Epidermal melanocyte (primary cell): Measurements from ENCODE around the gene RBMXL3.
"Not testable (repeated sequence)": the region's sequence is repeated elsewhere in the genome, so short reads cannot be mapped to it uniquely, and the experiment has no call there.

Source experiments
- DNase-seq: peaks from one replicate; pipeline ENCODE4 v3.0.0; 2011; ENCODE audit warnings: low spot score; ENCODE audit not compliant: insufficient read length

Gene RBMXL3

DNA sequence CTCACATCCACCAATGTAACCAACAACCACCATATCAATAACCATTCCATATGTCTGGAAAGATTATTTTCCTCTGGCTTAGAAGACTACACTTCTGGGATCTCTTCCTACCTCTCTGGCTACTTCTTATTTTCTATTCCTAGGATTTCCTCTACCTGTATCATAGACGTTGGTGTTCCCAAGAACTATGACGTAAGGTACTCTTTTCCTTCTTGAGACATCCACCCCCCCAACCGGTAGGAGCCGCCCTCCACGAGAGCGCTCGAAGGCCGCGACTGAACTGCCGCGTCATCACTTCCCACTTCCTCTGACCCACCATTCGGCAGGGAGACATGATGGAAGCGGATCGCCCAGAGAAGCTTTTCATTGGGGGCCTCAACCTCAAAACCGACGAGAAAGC is at the start of gene RBMXL3:
TSS of gene RBMXL3 (plus strand) at position 301 of the 400 bp plus-strand sequence. CDS start at position 333, 32 bp downstream.
- no peak for DNase-seq

DNA sequence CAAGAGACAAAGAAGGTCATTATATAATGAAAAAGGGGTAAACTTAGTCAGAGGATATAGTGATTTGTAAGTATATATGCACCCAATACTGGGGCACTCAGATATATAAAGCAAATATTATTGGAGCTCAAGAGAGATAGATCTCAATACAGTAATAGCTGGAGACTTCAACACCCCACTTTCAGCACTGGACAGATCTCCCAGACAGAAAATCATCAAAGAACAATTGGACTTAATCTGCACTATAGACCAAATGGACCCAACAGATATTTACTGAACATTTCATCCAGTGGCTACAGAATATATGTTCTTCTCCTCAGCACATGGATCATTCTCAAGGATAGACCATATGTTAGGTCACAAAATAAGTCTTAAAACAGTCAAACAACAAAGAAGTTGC is 47.2 kb upstream of the RBMXL3 start:
- DNase-seq = no peak

DNA sequence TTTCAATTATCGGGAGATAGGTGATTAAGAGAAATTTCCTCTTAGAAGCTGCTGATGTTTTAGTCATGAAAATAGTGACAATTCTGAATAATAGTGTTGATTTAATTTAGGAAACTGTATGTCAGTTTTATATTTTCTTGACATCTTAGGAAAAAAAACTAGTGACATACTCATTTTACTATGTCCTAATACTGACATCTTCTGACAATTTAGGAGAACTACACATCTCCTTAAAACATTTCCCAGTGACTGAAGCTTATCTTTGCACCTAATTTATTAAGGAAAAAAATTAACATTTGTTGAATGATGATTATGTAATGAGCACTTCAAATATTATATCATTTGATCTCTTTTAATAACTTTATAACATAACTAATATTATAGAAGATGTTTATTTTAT is 42.0 kb upstream of the RBMXL3 start:
- DNase-seq = no peak

DNA sequence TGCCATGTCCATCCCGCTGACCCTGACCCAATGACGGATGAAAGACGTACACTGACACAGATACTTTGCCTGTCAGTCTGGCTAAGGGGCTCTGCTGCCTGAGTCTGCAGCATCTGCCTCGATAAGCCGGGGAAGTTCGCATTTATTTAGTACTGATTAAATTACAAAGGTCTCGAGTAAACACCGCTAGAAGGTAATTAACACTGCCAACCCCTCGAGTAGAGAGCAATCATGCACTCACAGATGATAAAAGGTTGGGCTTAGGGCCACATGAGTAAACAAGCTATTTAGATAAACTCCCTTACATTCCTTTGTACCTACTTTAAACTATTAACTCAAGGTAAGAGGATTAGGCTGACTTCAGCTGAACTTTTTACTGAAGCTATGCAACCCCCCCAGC is 16.0 kb upstream of the RBMXL3 start:
- no peak for DNase-seq

DNA sequence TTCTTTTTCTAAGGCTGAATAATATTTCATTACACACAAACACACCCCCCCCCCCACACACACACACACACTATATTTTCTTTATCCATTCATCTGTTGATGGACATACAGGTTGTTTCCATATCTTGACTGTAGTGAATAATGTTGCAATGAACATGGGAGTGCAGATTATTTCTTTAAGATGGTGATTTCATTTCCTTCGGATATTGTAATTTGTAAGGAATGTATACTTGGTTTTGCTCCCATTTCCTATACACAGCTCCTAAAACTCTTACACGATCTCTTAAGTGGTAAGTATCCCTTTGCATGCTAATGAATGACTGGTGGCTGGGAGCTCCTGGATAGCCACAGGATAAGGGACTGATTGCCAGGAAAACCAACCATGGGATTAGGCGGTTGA is 14.7 kb upstream of the RBMXL3 start:
- DNase-seq = no peak

DNA sequence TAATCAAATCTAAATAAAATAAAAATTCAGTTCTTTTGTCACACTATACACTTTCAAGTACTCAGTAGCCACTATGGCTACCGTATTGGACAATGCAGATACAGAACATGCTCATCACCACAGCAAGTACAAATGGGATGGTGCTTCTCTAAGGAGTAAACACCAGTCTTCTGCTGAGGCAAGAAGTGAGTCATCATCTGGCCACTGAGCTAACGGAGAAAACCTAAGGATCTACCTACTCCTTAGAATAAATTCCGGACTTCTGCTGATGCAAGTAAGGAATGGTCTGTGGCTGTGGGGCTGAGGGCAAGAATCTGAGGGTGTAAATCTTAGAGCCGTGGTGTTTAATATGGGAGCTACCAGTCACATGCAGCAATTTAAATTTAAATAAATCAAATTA is 11.3 kb upstream of the RBMXL3 start:
- no peak for DNase-seq

DNA sequence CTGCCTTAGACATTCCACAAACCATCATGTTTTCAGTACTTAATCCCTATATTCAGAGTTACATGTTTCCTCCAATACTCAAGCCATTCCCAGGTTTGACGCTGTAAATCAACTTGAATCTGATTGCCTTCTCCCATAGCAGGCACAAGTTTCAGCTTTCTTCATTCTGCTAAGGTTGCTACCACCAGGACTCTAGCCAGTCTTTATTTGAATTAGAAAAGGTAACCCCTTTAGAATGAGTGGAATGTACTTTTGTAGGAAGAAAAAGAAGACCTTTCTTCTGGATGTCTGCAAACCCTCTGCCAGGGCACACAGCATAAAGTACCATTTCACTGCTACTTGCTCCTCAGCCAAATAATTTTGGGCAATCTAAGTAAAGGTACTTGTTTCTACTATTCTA is 10.7 kb upstream of the RBMXL3 start:
- no peak for DNase-seq

DNA sequence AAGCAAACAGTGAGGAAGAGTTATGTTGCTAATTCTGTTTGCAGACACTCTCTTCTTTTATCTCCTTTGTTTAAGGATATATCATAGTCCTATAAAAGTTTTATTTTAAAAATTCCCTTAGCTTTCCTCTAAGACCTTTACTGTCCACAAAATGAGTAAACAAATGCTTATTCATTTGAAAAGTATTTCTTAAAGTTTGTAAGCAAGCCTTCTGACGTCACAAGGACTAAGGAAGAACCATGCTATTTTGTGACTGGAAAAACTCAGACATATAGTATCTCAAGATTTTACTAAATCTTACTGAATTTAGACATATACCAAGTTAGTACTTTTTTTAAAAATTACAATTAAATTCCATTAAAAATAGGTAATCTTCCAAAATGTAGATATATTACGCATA is 5.2 kb upstream of the RBMXL3 start:
- DNase-seq = no peak

DNA sequence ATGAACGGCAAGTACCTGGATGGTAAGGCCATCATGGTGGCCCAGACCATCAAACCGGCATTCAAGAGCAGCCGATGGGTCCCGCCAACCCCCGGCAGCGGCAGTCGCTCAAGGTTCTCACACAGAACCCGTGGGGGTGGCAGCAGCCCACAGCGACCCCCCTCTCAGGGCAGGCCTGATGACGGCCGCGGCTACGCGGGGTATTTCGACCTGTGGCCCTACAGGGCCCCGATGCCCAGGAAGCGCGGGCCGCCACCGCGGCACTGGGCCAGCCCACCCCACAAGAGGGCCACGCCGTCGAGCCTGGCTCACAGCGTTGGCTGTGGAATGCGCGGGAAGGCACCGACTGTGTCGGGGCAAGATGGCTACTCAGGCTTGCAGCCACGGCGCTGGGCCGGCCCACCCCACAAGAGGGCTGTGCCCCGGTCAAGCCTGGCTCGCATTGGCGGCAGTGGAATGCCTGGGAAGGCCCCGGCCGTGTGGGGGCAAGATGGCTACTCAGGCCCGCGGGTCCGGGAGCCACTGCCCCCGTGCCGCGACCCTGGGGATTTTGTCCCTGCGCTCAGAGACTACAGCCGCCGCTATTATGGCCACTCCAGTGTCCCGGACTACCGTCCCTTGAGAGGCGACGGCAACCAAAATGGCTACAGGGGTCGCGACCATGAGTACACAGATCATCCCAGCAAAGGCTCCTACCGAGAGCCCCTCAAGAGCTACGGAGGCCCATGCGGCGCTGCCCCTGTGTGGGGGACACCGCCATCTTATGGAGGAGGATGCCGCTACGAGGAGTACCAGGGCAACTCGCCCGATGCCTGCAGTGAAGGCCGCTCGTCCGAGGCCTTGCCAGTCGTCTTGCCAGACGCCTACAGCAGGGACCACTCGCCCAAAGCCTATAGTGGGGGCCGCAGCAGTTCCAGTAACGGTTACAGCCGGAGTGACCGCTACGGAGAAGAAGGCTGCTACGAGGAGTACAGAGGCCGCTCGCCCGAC is 731 bp downstream of the RBMXL3 start:
- DNase-seq = no peak

DNA sequence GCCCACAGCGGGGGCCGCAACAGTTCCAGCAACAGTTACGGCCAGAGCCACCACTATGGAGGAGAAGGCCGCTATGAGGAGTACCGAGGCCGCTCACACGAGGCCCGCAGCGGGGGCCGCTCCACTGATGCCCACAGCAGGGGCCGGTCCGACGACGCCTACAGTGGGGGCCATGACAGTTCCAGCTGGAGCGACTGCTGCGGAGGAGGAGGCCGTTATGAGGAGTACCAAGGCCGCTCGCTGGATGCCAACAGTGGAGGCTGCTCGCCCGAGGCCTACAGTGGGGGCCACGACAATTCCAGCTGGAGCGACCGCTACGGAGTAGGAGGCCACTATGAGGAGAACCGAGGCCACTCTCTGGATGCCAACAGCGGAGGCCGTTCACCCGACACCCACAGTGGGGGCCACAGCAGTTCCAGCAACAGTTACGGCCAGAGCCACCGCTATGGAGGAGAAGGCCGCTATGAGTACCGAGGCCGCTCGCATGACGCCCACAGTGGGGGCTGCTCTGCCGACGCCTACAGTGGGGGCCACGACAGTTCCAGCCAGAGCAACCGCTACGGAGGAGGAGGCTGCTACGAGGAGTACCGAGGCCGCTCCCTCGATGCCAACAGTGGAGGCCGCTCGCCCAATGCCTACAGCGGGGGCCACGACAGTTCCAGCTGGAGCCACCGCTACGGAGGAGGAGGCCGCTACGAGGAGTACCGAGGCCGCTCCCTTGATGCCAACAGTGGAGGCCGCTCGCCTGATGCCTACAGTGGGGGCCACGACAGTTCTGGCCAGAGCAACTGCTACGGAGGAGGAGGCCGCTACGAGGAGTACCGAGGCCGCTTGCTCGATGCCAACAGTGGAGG is 1.7 kb downstream of the RBMXL3 start:
- DNase-seq = no peak

DNA sequence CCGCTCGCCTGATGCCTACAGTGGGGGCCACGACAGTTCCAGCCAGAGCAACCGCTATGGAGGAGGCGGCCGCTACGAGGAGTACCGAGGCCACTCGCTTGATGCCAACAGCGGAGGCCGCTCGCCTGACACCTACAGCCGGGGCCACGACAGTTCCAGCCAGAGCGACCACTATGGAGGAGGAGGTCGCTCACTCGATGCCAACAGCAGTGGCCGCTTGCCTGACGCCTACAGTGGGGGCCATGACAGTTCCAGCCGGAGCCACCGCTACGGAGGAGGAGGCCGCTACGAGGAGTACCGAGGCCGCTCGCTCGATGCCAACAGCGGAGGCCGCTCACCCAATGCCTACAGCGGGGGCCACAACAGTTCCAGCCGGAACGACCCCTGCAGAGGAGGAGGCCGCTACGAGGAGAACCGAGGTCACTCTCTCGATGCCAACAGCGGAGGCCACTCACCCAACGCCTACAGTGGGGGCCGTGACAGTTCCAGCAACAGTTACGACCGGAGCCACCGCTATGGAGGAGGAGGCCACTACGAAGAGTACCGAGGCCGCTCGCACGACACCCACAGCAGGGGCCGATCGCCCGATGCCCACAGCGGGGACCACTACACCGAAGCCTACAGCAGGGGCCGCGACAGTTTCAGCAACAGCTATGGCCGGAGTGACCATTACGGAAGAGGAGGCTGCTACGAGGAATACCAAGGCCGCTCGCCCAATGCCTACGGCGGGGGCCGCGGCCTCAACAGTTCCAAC is 2.5 kb downstream of the RBMXL3 start:
- DNase-seq = no peak

DNA sequence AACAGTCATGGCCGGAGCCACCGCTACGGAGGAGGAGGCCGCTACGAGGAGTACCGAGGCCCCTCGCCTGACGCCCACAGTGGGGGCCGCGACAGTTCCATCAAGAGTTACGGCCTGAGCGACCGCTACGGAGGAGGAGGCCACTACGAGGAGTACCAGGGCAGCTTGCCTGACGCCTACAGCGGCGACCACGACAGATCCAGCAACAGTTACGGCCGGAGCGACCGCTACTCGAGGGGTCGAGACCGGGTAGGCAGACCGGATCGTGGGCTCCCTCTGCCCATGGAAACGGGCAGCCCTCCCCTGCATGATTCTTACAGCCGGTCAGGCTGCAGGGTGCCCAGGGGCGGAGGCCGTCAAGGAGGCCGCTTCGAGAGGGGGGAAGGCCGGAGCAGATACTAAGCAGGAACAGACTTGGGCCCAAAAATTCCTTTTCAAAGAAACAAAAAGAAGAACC is 3.1 kb downstream of the RBMXL3 start:
- no peak for DNase-seq

DNA sequence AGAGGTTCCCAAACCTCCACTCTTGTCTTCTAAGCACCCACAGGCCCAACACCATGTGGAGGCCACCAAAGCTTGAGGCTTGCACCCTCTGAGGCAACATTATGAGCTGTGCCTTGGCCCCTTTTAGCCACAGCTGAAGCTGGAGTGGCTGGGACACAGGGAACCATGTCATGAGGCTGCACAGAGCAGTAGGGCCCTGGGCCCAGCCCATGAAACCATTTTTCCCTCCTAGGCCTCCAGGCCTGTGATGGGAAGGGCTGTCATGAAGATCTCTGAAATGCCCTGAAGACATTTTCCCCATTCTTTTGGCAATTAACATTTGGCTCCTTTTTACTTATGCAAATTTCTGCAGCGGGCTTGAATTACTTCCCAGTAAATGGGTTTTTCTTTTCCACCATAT is 14.8 kb downstream of the RBMXL3 start:
- DNase-seq = no peak

DNA sequence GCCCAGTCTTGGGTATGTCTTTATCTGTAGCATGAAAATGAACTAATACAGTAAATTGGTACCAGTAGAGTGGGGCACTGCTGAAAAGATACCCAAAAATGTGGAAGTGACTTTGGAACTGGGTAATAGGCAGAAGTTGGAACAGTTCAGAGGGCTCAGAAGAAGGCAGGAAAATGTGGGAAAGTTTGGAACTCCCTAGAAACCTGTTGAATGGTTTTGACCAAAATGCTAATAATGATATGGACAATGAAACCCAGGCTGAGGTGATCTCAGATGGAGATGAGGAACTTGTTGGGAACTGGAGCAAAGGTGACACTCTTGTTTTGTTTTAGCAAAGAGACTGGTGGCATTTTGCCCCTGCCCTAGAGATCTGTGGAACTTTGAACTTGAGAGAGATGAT is 20.3 kb downstream of the RBMXL3 start:
- DNase-seq = not testable (repeated sequence)

DNA sequence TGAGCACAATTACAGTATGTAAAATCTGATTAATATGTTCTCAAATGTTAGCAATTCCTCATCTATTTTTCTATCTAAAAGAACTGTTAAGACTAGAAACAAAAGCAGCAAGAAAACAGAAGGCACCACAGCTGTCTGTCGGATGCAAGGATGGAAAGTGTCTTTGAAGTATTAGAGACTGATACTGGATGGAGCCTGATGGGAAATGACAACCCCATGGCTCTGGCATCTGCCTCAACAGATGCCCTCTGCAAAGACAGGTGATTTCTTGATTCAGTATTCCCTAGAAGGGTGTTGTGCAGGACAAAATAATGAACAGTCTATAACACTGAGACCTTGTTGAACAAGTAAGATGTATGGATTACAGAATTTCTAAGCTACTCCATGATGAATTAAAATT is 24.9 kb downstream of the RBMXL3 start:
- DNase-seq = no peak

DNA sequence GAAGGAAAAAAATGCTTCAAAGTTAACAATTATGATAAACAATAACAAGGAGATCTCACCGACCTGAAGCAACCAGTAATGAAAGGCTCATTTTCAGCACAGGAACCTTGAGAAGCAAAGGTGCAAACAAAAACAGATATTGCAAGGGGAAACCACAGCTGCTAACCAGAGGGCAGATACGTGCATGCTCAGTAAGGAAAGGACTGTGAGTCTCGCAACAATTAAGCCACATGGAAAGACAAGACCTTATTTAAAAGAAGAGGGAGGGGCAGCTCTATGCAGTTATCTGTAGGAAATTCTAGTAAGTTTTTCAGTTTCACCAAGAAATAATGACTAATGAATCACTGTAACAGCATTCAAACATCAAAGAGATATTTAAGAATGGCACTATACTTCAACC is 25.4 kb downstream of the RBMXL3 start:
- no peak for DNase-seq

DNA sequence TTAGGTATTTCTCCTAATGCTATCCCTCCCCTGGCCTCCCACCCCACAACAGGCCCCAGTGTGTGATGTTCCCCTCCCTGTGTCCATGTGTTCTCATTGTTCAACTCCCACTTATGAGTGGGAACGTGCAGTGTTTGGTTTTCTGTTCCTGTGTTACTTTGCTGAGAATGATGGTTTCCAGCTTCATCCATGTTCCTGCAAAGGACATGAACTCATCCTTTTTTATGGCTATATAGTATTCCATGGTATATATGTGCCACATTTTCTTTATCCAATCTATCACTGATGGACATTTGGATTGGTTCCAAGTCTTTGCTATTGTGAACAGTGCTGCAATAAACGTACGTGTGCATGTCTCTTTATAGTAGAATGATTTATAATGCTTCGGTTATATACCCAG is 28.1 kb downstream of the RBMXL3 start:
- DNase-seq = not testable (repeated sequence)

DNA sequence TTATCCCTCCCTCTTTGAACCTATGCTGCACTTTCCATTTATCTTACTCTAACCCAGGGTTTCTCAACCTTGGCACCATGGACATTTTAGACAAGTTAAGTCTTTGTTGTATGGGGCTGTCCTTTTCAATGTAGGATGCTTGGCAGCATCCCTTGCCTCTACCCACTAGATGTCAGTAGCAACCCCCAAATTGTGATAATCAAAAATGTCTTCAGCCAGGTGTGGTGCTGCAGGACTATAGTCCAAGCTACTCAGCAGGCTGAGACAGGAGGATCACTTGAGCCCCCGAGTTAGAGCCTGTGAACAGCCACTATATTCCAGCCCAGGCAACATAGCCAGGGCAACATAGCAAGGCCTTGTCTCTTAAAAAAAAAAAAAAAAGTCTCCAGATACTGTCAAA is 37.7 kb downstream of the RBMXL3 start:
- DNase-seq = no peak

DNA sequence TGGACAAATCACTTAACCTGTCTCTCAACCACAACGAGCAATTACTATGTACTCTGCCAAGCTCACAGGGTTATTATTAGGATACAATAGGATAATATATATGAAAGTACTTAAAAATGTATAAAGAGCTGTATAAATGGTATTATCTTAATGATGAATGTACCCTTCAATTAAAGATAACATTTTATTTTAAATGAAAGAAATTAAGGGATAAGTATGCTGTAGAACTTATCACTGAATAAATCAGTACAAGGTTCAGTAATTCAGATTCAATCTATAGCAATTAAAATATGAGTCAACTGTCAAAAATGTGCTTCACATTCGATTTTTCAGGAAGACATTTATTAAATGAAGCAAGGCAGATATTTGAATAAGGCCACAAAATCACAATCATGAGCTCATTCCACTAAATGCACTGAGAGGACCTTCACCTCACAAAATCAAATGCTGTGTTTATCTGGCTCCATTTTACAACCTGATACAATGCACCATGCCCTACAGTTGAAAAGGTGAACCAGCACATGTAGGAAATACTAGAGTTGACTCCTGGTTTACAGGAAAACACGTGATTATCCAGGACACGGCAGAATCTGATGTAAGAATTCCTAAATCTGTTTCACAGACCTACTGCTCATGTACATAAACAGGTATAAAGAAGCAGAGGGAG is 40.3 kb downstream of the RBMXL3 start:
- DNase-seq = no peak

DNA sequence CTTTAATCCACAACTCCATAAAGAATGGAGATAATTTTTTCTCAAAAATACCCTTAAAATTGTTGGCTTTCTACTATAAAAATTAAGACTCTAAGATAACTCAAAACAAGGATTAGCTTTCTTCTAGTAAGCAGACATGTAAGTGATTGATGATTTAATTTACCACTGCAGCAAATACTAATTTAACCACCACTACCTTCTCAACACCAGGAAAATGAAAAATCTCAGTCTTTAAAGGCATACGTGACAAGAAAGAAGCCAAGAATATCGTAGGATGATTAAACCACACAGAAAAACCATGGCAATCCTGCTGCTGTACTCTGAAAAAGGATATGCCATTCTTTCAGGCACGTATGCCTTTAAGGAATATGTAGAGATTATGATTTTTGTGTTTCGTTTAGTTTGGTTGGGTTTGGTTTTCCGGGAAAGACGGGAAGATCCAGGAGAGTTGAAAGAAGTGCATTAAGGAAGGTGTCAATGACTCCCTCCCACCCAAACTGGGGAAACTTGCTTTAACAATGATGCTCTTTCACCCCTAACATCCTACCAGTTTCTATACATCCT is 43.8 kb downstream of the RBMXL3 start:
- no peak for DNase-seq
